GM19452 (cell line): ENCODE measurements around the gene CNRIP1.
"Not testable (repeated sequence)": the region's sequence is repeated elsewhere in the genome, so short reads cannot be mapped to it uniquely, and the experiment has no call there.

ENCODE experiments used
- ATAC-seq: cut with Tn5 transposase; IDR thresholded peaks from one replicate; pipeline ENCODE4 v1.9.1; 2021; ENCODE audit not compliant: unreplicated experiment

Gene CNRIP1

GRCh38 chr2:68319398-68320117, at the start of gene CNRIP1:
TSS of gene CNRIP1 (minus strand) at chr2:68319949. CDS start at chr2:68319400, 549 bp downstream.
- ATAC-seq: no peak

- ATAC-seq: no peak
These were observed 49.6 kb upstream of the CNRIP1 start for GRCh38 chr2:68369337-68369734.

GRCh38 chr2:68368654-68369336, 49.0 kb upstream of the CNRIP1 start:
- no peak for ATAC-seq

GRCh38 chr2:68367953-68368653, 48.4 kb upstream of the CNRIP1 start:
- ATAC-seq: no peak

- ATAC-seq: peak; percentile 42
These were observed 46.4 kb upstream of the CNRIP1 start for GRCh38 chr2:68366083-68366560.

- peak; percentile 66 for ATAC-seq
These were observed 45.3 kb upstream of the CNRIP1 start, which contains the start of gene PLEK for GRCh38 chr2:68365087-68365486. TSS of gene PLEK (plus strand) at chr2:68365282. CDS start at chr2:68365352, 70 bp downstream.

GRCh38 chr2:68363721-68364120, 44.0 kb upstream of the CNRIP1 start:
- no peak for ATAC-seq

GRCh38 chr2:68362749-68363148, 43.0 kb upstream of the CNRIP1 start:
- no peak for ATAC-seq

- ATAC-seq: peak; percentile 42
These were observed 42.3 kb upstream of the CNRIP1 start for GRCh38 chr2:68362069-68362468.

GRCh38 chr2:68359889-68360288, 40.1 kb upstream of the CNRIP1 start:
- ATAC-seq: no peak

GRCh38 chr2:68357605-68358337, 38.0 kb upstream of the CNRIP1 start:
- ATAC-seq: peak; percentile 52

GRCh38 chr2:68356599-68357239, 37.0 kb upstream of the CNRIP1 start:
- ATAC-seq: no peak

GRCh38 chr2:68352651-68353391, 33.1 kb upstream of the CNRIP1 start:
- ATAC-seq: no peak

GRCh38 chr2:68351997-68352396, 32.2 kb upstream of the CNRIP1 start:
- no peak for ATAC-seq

GRCh38 chr2:68349091-68349490, 29.3 kb upstream of the CNRIP1 start:
- ATAC-seq: not testable (repeated sequence)

GRCh38 chr2:68345129-68345875, 25.6 kb upstream of the CNRIP1 start:
- ATAC-seq: no peak

- no peak for ATAC-seq
These were observed 24.3 kb upstream of the CNRIP1 start for GRCh38 chr2:68344031-68344430.

- no peak for ATAC-seq
These were observed 22.7 kb upstream of the CNRIP1 start for GRCh38 chr2:68342470-68342869.

- ATAC-seq: no peak
These were observed 21.8 kb upstream of the CNRIP1 start for GRCh38 chr2:68341583-68341982.
